AG09319 (cell line): ENCODE measurements around the gene TMEM39A.

ENCODE experiments used
- DNase-seq: peaks from one replicate; pipeline ENCODE4 v3.0.0-alpha.2; 2010; ENCODE audit warnings: low read depth; ENCODE audit errors: extremely low read depth
- TF ChIP-seq, protein P1 (sequence below): IDR thresholded peaks from 2 replicates; pipeline ENCODE4 v1.5.1; 2011; ENCODE audit warnings: low read depth, mild to moderate bottlenecking, inconsistent platforms, low read length, moderate library complexity

TMEM39A gene

DNA sequence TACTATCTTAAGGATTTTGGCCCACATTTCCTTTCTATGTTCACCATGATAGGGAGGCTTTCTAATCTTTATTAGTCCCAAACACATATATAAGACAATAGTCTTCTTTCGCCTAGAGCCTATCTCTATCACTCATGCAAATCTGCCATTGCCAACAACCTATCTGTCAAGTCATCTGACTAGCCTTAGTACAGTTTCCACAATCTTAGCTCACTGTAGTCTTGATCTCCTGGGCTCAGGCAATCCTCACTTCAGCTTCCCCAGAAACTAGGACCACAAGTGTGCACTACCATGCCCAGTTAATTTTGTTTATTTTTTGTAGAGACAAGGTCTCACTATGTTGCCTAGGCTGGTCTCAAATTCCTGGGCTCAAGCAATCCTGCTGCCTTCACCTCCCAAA lies 6.9 kb downstream of the TMEM39A start:
- no peak for DNase-seq
- TF ChIP-seq, protein P1, sequence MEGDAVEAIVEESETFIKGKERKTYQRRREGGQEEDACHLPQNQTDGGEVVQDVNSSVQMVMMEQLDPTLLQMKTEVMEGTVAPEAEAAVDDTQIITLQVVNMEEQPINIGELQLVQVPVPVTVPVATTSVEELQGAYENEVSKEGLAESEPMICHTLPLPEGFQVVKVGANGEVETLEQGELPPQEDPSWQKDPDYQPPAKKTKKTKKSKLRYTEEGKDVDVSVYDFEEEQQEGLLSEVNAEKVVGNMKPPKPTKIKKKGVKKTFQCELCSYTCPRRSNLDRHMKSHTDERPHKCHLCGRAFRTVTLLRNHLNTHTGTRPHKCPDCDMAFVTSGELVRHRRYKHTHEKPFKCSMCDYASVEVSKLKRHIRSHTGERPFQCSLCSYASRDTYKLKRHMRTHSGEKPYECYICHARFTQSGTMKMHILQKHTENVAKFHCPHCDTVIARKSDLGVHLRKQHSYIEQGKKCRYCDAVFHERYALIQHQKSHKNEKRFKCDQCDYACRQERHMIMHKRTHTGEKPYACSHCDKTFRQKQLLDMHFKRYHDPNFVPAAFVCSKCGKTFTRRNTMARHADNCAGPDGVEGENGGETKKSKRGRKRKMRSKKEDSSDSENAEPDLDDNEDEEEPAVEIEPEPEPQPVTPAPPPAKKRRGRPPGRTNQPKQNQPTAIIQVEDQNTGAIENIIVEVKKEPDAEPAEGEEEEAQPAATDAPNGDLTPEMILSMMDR: no peak

DNA sequence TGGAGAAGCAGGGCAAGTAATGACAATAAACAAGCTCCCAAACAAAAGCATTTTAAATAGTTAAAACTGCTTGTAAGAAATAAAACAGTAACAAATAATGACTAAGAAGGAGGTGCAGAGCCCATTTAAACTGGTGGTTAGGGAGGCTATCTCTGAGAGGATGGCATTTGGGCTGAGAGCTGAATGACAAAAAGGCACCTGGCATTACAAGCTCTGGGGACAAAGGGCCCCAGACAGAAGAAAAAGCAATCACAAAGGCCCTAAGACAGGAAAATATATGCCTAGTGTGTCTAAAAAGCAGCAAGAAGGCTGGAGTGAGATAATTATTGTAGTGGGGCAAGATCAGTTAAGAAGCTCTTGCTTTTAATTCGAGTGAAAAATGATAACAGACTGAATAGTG lies 9.6 kb downstream of the TMEM39A start:
- DNase-seq: no peak
- TF ChIP-seq, protein P1: no peak

DNA sequence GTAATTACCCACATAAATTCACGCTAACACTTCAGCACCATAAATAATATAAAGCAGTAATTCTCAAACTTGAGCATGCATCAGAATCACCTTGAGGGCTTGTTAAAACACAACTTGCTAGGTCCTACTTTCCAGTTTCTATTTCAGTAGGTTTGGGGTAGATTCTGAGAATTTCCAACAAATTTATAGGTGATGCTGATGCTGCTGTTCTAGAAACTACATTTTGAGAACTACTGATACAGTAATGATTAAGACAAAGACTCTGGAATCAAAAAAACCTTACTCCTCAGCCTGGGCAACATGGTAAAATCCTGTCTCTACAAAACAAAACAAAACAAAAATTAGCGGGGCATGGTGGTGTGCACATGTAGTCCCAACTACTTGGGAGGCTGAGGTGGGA lies 18.8 kb downstream of the TMEM39A start:
- DNase-seq: no peak
- TF ChIP-seq, protein P1: no peak

DNA sequence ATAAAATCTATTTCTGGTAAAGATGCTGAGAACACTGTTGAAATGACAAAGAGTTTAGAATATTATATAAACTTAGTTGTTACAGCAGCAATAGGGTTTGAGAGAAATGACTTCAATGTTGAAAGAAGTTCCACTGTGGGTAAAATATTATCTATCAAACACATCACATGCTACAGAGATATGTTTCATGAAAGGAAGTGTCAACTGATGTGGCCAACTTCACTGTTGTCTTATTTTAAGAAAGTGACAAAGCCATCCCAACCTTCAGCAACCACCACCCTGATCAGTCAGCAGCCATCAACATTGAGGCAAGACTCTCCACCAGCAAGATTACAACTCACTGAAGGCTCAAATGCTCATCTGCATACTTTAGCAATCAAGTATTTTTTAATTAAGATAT lies 20.2 kb downstream of the TMEM39A start:
- no peak for DNase-seq
- TF ChIP-seq, protein P1: no peak

DNA sequence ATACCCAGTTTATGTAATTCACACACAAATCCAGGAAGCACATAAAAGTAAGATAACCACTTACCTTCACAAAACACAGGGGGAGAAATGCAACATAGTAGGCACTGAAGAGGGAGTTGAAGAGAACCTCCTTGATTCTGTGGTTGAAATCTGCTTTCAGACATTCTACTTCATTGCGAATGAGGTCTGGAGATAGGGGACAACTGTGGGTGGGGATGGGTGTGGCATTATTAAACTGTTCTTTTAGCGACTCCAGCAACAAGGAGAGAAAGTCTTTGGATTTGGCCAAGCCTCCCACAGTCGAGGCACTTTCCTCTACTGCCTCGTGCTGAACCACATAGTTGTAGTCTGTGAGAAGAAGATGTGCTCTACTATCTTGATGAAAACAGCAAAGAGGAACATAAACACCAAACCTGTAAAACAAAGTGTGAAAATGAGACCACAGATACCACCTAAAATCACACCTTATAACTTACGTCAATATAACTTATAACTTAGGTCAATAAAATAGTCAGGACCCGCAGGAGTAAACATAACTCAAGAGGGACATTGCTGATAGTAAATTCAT lies 25.6 kb downstream of the TMEM39A start:
- TF ChIP-seq, protein P1: no peak

DNA sequence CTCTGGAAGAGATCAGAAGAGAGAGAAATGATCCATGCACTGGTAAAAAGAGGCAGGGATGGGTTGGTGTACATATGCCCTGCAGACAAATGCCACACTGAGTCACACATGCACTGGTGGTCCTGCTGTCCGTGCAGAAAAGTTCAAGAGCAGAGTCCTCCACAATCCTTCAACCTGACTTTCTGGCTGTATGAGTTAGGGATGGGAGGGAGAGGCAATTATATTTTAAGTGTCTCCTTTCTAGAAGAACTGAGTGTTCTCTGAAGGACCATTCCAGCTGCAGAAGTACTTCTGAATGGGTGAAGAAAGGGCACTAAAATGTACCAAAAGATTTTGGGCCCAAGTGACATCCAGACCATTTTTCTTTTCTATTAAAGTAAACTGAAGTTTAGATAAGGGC lies 26.4 kb downstream of the TMEM39A start:
- no peak for DNase-seq
- TF ChIP-seq, protein P1: no peak

More for the DNA sequence above, 25.6 kb downstream of the TMEM39A start:
- no peak for DNase-seq

DNA sequence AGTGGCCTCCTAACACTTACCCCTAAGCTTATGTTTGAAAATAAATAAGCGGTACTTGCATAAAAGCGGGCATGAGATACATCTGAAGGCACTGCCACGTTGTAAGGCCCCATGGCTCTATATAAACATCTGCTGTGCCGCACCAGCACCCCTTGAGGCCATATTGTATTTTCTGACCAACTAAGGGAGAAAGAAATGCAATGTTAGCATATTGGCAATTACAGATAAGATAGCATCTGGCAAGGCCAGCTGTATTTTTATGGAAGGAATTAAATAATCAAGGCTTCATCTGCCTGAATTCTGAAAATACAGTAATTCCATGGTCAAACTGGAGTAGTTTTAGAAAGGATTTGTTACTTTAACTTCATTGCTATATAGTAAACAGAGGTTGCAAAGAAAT lies 28.7 kb downstream of the TMEM39A start:
- TF ChIP-seq, protein P1: no peak
- DNase-seq: no peak
